ENCODE data around the gene FHOD3.

DNA sequence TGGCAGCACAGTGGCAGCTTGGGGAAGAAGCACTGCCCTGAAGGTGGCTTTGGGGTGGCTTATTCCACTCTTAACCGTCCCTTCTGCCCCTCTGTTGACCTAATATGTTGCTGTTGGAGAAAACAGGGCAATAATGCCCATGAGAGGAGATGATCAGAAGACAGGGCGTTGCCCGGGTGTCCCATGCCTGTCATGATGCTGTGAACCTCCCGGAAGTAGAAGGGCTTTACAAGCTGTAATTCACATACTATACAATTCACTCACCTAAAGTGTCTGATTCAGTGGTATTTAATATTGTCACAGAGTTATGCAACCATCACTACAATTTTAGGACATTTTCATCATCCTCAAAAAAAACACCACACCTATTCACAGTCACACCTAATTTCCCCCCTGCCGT lies 112.3 kb downstream of the FHOD3 start:
- TF ChIP-seq CEBPB (IDR thresholded peaks at IDR 0.05) (no peak), EP300 (IDR thresholded peaks at IDR 0.05; ENCODE audit: borderline replicate concordance) (no peak), EGR1 (IDR thresholded peaks at IDR 0.05) (no peak), TAF1 (IDR thresholded peaks at IDR 0.05; ENCODE audit: low read depth) (no peak), FOXM1 (IDR thresholded peaks at IDR 0.05; ENCODE audit: borderline replicate concordance, low read depth) (no peak), USF1 (IDR thresholded peaks at IDR 0.05) (no peak), RAD21 (IDR thresholded peaks at IDR 0.05; ENCODE audit: low read depth) (no peak), ZBTB7A (IDR thresholded peaks at IDR 0.05; ENCODE audit: low read depth) (no peak), CREB1 (IDR thresholded peaks at IDR 0.05; ENCODE audit: low read depth) (no peak), YY1 (IDR thresholded peaks at IDR 0.05; ENCODE audit: low read depth) (no peak), REST (IDR thresholded peaks at IDR 0.05; ENCODE audit: low read depth) (no peak)
- TF ChIP-seq, protein P1, sequence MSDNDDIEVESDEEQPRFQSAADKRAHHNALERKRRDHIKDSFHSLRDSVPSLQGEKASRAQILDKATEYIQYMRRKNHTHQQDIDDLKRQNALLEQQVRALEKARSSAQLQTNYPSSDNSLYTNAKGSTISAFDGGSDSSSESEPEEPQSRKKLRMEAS (IDR thresholded peaks at IDR 0.05), result no peak

Data from Ishikawa (cell line).